ES-I3 (cell line): ENCODE measurements around the gene PRSS53.

ENCODE experiments used
- H3K36me3 ChIP-seq: 2 replicates; pipeline ENCODE4 v1.6.1; 2013; ENCODE audit warnings: mild to moderate bottlenecking, low read length, control low read depth, moderate library complexity; ENCODE audit not compliant: insufficient read depth
- H3K4me1 ChIP-seq: 2 replicates; pipeline ENCODE4 v1.6.1; 2013; ENCODE audit warnings: mild to moderate bottlenecking, control low read depth, low read length; ENCODE audit not compliant: insufficient read depth
- H3K9ac ChIP-seq: 2 replicates; pipeline ENCODE4 v1.6.1; 2013; ENCODE audit warnings: low read depth, mild to moderate bottlenecking, low read length, moderate library complexity
- H3K9me3 ChIP-seq: 2 replicates; pipeline ENCODE4 v1.6.1; 2013; ENCODE audit warnings: mild to moderate bottlenecking, low read length, moderate library complexity; ENCODE audit not compliant: control insufficient read depth, insufficient read depth

Gene PRSS53

DNA sequence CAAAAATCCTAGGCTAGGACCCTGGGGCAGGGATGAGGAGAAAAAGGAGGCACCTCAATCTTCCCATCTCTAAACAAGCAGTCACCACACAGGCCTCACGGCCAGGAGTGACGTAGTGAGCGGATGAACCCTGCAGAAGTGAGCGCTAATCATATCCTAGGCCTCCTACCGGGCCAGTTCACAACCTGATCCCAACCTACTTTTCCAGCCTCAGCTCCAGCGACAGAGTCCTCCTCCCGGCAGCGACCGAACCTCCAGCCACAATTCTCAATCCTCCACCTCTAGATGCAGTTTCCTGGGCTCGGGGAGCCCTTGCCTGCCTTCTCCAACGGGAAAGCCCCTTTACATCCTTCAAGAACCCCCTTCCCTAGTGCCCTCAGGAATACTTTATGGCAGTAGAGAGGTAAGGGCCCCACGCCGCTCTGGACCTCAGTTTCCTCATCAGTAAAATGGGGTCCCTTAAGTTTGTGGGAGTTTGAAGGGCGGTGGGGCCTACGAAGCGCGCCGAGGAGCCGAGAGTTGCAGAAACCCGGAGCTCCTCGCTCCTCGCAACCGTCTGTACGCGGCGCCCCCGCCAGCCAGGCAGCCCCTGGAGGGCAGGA lies 16.1 kb downstream of the PRSS53 start:
- no peaks in the 10 kb centered on the region for H3K9me3 ChIP-seq
- H3K9ac ChIP-seq, result peak overlapping the region; percentile 97
- 0 out of 2 replicates have a peak, but pooled peaks cover 9% of the 10 kb centered on the region for H3K4me1 ChIP-seq
- no peaks in the 10 kb centered on the region for H3K36me3 ChIP-seq

DNA sequence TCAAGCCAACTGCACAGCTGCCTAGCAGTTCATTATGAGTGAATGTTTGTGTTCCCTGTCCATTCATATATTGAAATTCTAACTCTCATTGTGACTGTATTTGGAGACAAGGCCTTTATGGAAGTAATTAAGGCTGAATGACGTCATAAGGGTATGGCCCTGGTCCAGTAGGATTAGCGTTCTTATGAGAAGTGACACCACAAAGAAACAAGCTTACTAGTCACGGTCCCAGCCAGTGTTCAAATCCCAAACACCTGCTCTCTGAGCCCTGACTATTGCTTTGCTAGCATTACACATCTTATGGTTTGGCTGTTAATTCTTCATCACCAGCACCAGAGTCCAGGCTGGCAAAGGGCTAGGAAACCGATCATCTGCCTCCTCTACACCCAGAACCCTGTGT lies 16.9 kb downstream of the PRSS53 start:
- Histone ChIP-seq H3K4me1 (0 out of 2 replicates have a peak, but pooled peaks cover 9% of the 10 kb centered on the region), H3K36me3 (no peaks in the 10 kb centered on the region), H3K9me3 (no peaks in the 10 kb centered on the region), H3K9ac (peak overlapping the region; percentile 97; the same call in 1 of the 2 replicates)

DNA sequence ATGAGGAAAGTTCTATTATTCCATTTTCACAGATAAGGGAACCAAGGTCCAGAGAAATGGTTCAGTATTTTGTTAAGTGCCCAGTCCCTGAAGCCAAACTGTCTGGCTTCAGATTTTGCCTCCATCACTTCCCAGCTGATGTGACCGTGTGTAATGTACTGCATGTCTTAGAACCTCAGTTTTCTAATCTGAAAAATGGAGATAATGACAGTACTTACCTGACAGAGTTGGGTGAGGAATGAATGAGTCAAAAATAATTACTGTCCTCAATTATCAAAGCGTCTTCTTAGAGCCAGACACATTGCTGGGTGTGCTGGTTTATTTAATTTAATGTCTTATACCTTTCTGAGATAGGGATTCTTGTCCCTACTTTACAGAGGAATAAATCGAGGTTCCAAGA lies 21.4 kb downstream of the PRSS53 start:
- Histone ChIP-seq H3K36me3 (no peaks in the 10 kb centered on the region), H3K4me1 (0 out of 2 replicates have a peak, but pooled peaks cover 8% of the 10 kb centered on the region), H3K9me3 (no peaks in the 10 kb centered on the region), H3K9ac (no peak overlapping the region)

DNA sequence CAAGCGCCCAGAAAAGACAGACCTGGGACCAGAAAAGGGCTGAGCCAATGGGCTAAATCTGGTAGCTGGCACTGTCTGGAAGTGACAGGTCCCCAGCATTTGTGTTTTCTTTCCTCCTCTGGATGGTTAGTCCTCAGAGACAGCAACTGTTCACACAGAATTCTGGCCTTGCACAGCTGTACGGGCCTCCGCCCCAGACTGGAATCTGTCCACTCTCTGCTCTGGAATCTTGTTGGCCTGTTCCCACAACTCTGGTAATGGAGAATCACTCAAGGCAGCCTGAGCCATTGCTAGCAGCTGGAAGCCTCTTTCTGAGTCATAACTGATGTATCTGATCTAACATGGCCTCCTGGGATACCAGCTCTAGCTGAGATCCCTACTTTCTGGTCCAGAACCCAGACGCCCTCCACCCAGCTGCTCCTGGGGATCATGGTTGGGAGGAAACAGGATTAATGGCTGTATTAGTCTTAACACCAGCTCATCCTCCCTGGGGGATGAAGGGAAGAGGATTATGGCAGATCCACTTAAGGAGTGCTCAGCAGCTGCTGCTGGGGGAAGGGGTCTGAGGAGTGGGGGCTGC lies 23.8 kb downstream of the PRSS53 start:
- Histone ChIP-seq H3K9ac (no peak overlapping the region), H3K36me3 (no peaks in the 10 kb centered on the region), H3K9me3 (no peaks in the 10 kb centered on the region), H3K4me1 (no peaks in the 10 kb centered on the region)

DNA sequence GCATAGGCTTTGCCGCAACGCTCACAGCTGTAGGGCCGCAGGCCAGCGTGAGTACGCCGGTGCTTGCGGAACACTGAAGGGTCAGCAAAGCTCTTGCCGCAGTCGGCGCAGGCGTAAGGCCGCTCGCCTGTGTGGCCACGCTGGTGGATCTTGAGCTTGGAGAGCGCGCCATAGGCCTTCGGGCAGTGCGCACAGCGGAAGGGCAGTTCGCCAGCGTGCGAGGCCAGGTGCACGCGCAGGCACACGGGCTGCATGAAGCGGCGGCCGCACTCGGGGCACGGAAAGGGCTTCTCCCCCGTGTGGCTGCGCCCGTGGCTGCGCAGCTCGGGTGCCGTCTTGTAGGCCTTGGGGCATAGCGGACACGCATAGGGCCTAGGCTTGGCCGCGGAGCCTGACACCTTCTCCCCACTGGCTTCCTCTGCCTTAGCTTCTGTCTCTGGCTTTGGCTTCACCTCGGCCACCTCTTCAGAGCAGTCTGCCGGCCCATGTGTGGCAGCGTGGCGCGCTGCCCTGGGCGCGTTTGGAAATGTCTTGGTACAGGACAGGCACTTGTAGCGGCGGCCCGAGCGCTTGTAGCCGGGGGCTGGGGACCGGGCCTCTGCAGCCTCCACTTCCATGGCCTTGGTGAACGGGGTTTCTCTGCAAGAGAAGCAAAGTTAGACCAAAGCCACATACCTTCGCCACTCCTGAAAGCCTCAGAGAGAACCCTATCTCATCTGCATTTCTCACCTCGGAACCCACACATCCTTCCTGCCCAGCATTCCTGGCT lies 24.7 kb downstream of the PRSS53 start:
- H3K36me3 ChIP-seq, result no peaks in the 10 kb centered on the region
- H3K9ac ChIP-seq, result no peak overlapping the region
- H3K9me3 ChIP-seq, result no peaks in the 10 kb centered on the region
- H3K4me1 ChIP-seq, result no peaks in the 10 kb centered on the region

DNA sequence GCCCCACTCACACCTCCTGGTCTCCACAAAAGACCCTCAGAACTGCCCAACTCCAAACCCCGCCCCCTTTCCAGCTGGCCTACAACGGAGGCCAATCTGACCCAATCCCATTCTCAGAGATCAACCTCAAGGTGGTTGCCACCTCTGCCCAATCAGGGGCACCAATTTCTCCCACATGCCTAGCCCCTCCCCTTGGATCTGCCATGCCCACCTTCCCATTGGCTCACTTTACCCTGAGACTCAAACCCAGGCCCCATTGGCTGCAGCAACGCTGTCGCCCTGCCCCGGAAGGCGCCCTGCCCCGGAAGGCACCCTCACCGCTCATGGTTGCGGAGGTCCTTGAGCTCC lies 25.3 kb downstream of the PRSS53 start:
- H3K36me3 ChIP-seq, result no peaks in the 10 kb centered on the region
- no peak overlapping the region for H3K9ac ChIP-seq
- H3K9me3 ChIP-seq, result no peaks in the 10 kb centered on the region

DNA sequence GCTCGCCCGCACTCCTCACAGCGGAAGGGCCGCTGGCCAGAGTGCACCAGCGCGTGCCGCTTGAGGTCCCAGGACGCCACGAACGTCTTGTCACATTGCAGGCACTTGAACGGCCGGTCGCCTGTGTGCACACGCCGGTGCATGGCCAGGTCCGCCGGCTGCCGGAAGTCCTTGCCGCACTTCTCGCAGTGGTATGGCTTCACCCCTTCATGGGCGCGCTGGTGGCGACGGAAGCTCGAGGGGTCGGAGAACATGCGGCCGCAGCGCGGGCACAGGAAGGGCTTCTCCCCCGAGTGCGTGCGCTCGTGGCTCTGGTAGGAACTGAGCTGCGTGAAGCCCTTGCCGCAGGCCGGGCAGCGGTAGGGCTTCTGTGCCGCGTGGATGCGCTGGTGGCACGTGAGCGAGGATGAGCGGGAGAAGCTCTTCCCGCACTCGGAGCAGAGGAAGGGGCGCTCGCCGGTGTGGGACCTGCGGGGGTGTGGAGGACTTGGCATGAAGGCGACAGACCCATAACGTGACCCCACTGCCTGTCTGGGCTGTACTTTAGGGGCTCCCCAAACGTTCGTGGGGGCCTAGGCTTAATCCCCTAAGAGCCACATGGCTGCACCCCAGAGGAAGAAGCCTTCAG lies 26.8 kb downstream of the PRSS53 start:
- H3K4me1 ChIP-seq, result no peaks in the 10 kb centered on the region
- H3K9me3 ChIP-seq, result no peaks in the 10 kb centered on the region
- H3K9ac ChIP-seq, result no peak overlapping the region
- H3K36me3 ChIP-seq, result no peaks in the 10 kb centered on the region

More for the DNA sequence above, 25.3 kb downstream of the PRSS53 start:
- no peaks in the 10 kb centered on the region for H3K4me1 ChIP-seq

DNA sequence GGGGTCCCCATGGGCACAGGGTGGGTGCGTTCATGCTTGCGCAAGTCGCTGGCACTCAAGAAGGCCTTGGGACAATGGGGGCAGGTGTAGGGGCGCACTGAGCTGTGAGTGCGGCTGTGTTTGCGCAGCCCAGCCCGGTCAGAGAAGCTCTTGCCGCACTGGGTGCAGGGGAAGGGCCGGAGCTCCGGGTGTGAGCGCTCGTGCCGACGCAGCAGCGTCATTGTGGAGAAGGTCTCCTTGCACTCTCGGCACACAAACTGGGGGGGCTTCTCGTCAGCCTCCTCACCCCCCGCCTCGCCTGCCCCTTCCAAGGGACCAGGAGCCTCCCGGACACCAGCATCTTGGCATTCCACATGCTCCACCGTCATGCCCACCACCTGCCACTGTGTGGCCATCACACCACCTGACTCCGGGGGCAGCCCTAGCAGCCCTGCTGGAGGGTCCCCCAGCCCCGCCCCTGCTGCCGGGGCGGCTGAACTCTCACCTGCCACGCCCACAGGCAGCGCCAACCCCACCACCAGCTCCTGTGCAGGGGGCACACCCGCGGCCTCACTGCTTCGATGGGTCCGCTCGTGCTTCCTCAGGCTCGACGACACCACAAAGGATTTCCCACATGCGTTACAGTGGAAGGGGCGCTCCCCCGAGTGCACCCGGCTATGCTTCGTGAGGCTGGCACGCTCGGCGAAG lies 27.5 kb downstream of the PRSS53 start:
- no peaks in the 10 kb centered on the region for H3K36me3 ChIP-seq
- H3K4me1 ChIP-seq, result no peaks in the 10 kb centered on the region
- no peaks in the 10 kb centered on the region for H3K9me3 ChIP-seq
- H3K9ac ChIP-seq, result no peak overlapping the region

DNA sequence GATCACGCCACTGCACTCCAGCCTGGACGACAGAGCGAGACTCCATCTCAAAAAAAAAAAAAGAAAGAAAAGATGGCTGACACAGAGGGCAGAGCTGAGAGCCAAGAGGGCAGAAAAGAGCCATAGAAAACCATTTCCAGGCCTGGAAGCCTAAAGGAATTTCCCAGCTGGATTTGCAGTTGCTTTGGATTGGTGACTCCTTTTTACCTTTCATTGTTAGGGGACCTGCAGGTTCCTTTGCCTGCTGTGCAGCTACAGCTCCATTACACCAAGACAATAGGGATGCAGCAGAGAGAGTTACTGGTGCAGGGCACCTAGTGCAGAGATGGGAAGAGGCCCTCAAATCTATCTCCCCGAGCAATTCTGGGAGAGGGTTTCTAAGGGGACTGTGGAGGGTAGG lies 33.1 kb downstream of the PRSS53 start:
- Histone ChIP-seq H3K36me3 (no peaks in the 10 kb centered on the region), H3K9ac (no peak overlapping the region), H3K9me3 (no peaks in the 10 kb centered on the region), H3K4me1 (no peaks in the 10 kb centered on the region)

DNA sequence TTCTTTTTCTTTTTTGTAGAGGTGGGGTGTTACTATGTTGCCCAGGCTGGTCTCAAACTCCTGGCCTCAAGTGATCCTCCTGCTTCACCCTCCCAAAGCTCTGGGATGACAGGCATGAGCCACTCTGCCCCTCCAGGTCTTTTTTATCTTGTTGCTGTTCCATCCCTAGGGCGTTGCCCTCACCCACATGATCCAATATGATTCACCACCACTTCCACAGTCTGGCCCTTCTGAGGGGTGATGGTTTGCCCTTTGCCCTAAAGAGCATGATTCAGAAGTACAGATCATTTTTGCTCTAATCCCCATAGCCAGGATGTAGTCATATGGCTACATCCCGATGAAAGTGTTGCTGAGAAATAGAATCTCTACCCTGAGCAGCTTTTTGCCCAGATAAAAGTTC lies 36.6 kb downstream of the PRSS53 start:
- no peak overlapping the region for H3K9ac ChIP-seq
- no peaks in the 10 kb centered on the region for H3K36me3 ChIP-seq
- H3K4me1 ChIP-seq, result no peaks in the 10 kb centered on the region; the same call in 1 of the 2 replicates
- no peaks in the 10 kb centered on the region for H3K9me3 ChIP-seq

DNA sequence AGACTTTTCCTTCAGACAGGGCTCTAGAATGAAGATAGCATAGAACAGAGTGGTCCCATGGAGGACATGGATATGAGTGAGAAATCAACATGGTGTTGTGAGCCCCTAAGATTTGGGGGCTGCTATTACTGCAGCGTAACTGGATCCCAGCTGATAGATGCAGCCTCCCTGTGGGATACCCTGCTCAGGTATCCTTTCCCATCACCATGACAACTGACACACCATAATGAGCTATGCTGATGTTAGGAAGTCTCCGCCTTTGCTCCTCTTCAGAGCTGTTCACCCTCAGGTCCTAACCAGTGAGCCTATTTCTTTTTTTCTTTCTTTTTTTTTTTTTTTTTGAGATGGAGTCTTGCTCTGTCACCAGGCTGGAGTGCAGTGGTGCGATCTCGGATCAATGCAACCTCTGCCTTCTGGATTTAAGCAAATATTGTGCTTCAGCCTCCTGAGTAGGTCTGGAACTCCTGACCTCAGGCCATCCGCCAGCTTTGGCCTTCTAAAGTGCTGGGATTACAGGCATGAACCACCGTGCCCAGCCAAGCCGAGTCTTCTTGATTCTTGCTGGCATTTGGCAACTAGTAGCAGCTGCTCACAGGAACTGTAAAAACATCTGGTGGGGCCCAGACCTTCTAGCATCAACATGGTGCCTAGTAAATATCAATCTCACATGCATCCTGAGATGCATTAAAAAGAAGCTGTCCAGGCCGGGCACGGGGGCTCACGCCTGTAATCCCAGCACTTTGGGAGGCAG lies 38.3 kb downstream of the PRSS53 start:
- no peaks in the 10 kb centered on the region for H3K36me3 ChIP-seq
- no peaks in the 10 kb centered on the region; the same call in 1 of the 2 replicates for H3K4me1 ChIP-seq
- H3K9me3 ChIP-seq, result no peaks in the 10 kb centered on the region
- no peak overlapping the region for H3K9ac ChIP-seq

DNA sequence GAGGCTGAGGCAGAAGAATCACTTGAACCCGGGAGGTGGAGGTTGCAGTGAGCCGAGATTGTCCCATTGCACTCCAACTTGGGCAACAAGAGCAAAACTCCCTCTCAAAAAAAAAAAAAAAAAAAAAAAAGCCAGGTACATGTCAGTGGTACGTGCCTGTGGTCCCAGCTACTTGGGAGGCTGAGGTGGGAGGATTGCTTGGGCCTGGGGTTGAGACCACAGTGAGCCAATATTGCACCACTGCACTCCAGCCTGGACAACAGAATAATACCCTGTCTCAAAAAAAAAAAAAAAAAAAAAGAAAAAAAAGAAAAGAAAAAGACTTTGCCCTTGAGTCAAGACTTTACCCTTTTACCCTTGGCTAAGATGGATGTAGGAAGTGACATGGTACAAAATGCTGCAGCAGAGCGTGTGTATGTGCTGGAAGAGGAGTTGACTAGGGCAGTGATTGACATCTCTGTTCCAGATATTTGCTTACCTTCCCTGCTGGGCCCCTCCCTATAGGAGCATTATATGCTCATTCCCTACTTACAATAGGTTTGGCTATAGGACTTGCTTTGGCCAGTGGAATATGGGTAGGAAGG lies 44.8 kb downstream of the PRSS53 start:
- Histone ChIP-seq H3K9ac (no peak overlapping the region), H3K36me3 (peaks cover 2% of the 10 kb centered on the region; the same call in 1 of the 2 replicates), H3K9me3 (no peaks in the 10 kb centered on the region), H3K4me1 (no peaks in the 10 kb centered on the region)

DNA sequence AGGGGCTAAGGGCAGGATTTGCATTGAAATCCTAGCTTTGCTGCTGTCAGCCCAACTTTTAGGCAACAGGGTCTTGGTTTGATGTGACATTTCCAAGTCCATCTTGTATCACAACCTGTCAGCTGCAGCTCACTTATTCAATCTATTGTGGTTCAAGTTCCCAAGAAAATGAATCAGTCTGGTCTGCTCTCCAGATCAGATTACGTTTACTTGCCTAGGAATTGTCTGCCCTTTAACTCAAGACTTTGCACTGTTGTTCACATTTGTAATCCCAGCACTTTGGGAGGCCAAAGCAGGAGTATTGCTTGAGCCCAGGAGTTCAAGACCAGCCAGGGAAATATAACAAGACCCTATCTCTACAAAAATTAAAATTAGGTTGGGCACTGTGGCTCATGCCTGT lies 45.4 kb downstream of the PRSS53 start:
- Histone ChIP-seq H3K9me3 (no peaks in the 10 kb centered on the region), H3K9ac (no peak overlapping the region), H3K36me3 (peaks cover 2% of the 10 kb centered on the region; the same call in 1 of the 2 replicates), H3K4me1 (no peaks in the 10 kb centered on the region)
